ENCODE measurements around the gene RHOA. TPM values are rescaled to one million over a fixed set of nuclear protein-coding genes. Genes with fewer than 3 reads are reported as not detected.

Gene RHOA
- total and polyA plus RNA-seq, 2 experiments from 2014 or later = 781 to 996 TPM

DNA sequence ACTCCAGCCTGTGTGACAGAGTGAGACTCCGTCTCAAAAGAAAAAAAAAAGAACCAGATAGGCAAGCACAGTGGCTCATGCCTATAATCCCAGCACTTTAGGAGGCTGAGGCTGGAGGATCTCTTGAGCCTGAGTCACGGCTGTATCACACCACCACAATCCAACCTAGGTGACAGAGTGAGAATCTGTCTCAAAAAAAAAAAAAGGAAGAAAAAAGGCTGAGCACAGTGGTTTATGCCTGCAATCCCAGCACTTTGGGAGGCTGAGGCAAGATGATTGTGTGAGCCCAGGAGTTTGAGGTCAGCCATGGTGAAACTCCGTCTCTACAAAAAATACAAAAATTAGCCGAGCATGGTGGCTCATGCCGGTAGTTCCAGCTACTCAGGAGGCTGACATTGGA is 23.0 kb upstream of the RHOA start:
- Histone ChIP-seq H4K20me1 (ENCODE audit: insufficient read depth) (no peaks in the 10 kb centered on the region), H3K9me3 (ENCODE audit: low read depth) (no peaks in the 10 kb centered on the region), H3K9ac (no peak overlapping the region), H3K9me2 (ENCODE audit: insufficient read depth) (no peaks in the 10 kb centered on the region), H3K27ac (no peak overlapping the region), H3K4me3 (no peak overlapping the region), H3K4me2 (ENCODE audit: unreplicated experiment) (no peak overlapping the region), H3K79me2 (ENCODE audit: insufficient read depth) (no peaks in the 10 kb centered on the region), H3F3A (ENCODE audit: insufficient read depth) (no peaks in the 10 kb centered on the region), H2AFZ (no peak overlapping the region), H3K27me3 (replicated peaks; ENCODE audit: insufficient read depth) (no peaks in the 10 kb centered on the region), H3K36me3 (ENCODE audit: low read depth) (no peaks in the 10 kb centered on the region), H3K4me1 (ENCODE audit: insufficient read depth) (no peaks in the 10 kb centered on the region)
- in situ Hi-C loops (cut with MboI) = loop anchor here (25.0 kb wide), 1 partner anchor 272 kb away; the partner anchor contains the start of genes CCDC71 and KLHDC8B
- TF ChIP-seq EZH2 (IDR thresholded peaks at IDR 0.05; ENCODE audit: insufficient read depth, poor library complexity, severe bottlenecking) (no peak), EZH2phosphoT487 (IDR thresholded peaks at IDR 0.05; ENCODE audit: insufficient read depth, low read depth) (no peak)
- no peak for DNase-seq
- 87 to 94% methylated on average over 5 of the region's 5 CpGs for WGBS, 2 experiments (ENCODE audit: low coverage in 1 of 2, low lambda C conversion rate in 2 of 2, missing lambda C conversion rate in 2 of 2)

DNA sequence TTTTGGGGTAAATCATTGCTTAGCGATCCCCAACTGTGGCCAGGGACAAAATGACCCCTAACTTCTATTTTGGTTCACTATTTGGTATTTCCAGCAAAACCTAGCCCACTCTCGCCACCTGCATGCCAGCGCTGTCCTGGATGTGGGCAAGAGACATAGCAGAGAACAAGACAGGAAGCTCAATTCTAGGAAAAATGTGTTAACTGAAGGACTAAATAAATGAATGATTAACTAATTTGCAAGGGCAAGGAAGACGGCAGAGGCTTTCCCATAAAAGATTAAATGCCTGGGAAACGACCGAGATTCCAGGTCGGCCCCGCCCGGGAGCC is 16.9 kb upstream of the RHOA start:
- H2AFZ ChIP-seq = peak overlapping the region; percentile 91
- in situ Hi-C loops (cut with MboI) = loop anchor here (25.0 kb wide), 1 partner anchor 266 kb away; the partner anchor contains the start of genes CCDC71 and KLHDC8B
- peak overlapping the region; percentile 94 for H3K27ac ChIP-seq
- peak overlapping the region; percentile 84 for H3K4me2 ChIP-seq (ENCODE audit: unreplicated experiment)
- TF ChIP-seq EZH2 (IDR thresholded peaks at IDR 0.05; ENCODE audit: insufficient read depth, poor library complexity, severe bottlenecking) = no peak
- no peak for TF ChIP-seq EZH2phosphoT487 (IDR thresholded peaks at IDR 0.05; ENCODE audit: insufficient read depth, low read depth)
- H3F3A ChIP-seq (ENCODE audit: insufficient read depth) = no peaks in the 10 kb centered on the region
- H3K36me3 ChIP-seq (ENCODE audit: low read depth) = no peaks in the 10 kb centered on the region
- H3K9ac ChIP-seq = peak overlapping the region; percentile 92
- no peaks in the 10 kb centered on the region for H3K9me3 ChIP-seq (ENCODE audit: low read depth)
- H3K4me3 ChIP-seq = peak overlapping the region; percentile 83
- DNase-seq = no peak
- no peaks in the 10 kb centered on the region for H3K27me3 ChIP-seq (replicated peaks; ENCODE audit: insufficient read depth)
- H3K4me1 ChIP-seq (ENCODE audit: insufficient read depth) = 0 out of 2 replicates have a peak, but pooled peaks cover 3% of the 10 kb centered on the region
- no peaks in the 10 kb centered on the region for H4K20me1 ChIP-seq (ENCODE audit: insufficient read depth)
- H3K9me2 ChIP-seq (ENCODE audit: insufficient read depth) = no peaks in the 10 kb centered on the region
- 4 to 6% methylated on average over 9 of the region's 9 CpGs for WGBS, 2 experiments (ENCODE audit: low coverage in 1 of 2, low lambda C conversion rate in 2 of 2, missing lambda C conversion rate in 2 of 2)
- peaks cover 9% of the 10 kb centered on the region; the same call in 1 of the 2 replicates for H3K79me2 ChIP-seq (ENCODE audit: insufficient read depth)

DNA sequence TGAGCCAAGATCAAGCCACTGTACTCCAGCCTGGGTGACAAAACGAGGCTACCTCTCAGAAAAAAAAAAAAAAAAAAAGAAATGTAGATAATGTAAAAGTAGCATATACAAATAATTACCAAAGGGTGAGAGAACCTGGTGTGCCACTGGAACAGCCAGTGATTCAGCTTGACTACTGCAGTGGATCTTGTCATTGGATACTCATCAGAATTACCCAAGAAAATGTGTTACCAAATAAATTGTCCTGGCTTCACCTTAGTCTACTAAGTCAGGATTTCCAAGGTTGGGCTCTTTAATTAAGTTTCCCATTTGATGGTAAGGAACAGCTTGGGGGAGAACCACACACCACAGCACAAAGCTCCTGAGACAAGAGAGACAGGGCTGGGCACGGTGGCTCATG is 15.8 kb upstream of the RHOA start:
- no peaks in the 10 kb centered on the region for H3K36me3 ChIP-seq (ENCODE audit: low read depth)
- H3K4me3 ChIP-seq = no peak overlapping the region
- H3K27me3 ChIP-seq (replicated peaks; ENCODE audit: insufficient read depth) = no peaks in the 10 kb centered on the region
- H3K27ac ChIP-seq = peak overlapping the region; percentile 15; the same call in 1 of the 2 replicates
- no peak overlapping the region for H3K9ac ChIP-seq
- no peaks in the 10 kb centered on the region for H3F3A ChIP-seq (ENCODE audit: insufficient read depth)
- H3K79me2 ChIP-seq (ENCODE audit: insufficient read depth) = peaks cover 9% of the 10 kb centered on the region; the same call in 1 of the 2 replicates
- no peaks in the 10 kb centered on the region for H4K20me1 ChIP-seq (ENCODE audit: insufficient read depth)
- no peak for TF ChIP-seq EZH2 (IDR thresholded peaks at IDR 0.05; ENCODE audit: insufficient read depth, poor library complexity, severe bottlenecking)
- TF ChIP-seq EZH2phosphoT487 (IDR thresholded peaks at IDR 0.05; ENCODE audit: insufficient read depth, low read depth) = no peak
- in situ Hi-C loops (cut with MboI) = loop anchor here (25.0 kb wide), 1 partner anchor 265 kb away; the partner anchor contains the start of genes CCDC71 and KLHDC8B
- DNase-seq = peak; percentile 60
- H3K9me3 ChIP-seq (ENCODE audit: low read depth) = no peaks in the 10 kb centered on the region
- H2AFZ ChIP-seq = no peak overlapping the region
- H3K4me2 ChIP-seq (ENCODE audit: unreplicated experiment) = no peak overlapping the region
- 0 out of 2 replicates have a peak, but pooled peaks cover 3% of the 10 kb centered on the region for H3K4me1 ChIP-seq (ENCODE audit: insufficient read depth)
- 82 to 94% methylated on average over 2 of the region's 2 CpGs for WGBS, 2 experiments (ENCODE audit: low coverage in 1 of 2, low lambda C conversion rate in 2 of 2, missing lambda C conversion rate in 2 of 2)
- H3K9me2 ChIP-seq (ENCODE audit: insufficient read depth) = no peaks in the 10 kb centered on the region

DNA sequence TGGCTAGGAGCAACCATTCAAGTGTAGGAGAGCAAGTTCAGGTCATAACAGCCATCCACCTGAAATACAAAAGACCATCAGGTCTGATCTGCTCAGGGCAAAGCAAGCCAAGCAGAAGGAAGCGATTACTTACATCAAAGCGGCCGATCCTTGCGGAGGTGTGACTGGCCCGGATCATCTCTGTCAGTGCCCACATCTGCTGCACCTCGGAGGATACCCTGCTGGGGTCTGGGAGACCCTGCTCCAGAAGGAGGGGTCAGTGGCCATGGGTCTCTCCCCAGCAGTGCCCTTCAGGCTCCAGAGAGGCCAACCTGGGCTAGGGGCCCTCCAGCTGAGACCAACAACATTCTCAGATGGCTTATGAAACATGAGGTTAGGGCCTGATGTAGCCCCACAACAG is 13.0 kb upstream of the RHOA start:
- Histone ChIP-seq H3K27ac (no peak overlapping the region), H3K4me3 (no peak overlapping the region), H3K9me3 (ENCODE audit: low read depth) (no peaks in the 10 kb centered on the region), H3K79me2 (ENCODE audit: insufficient read depth) (peaks cover 9% of the 10 kb centered on the region; the same call in 1 of the 2 replicates), H3F3A (ENCODE audit: insufficient read depth) (peaks cover 19% of the 10 kb centered on the region), H3K36me3 (ENCODE audit: low read depth) (no peaks in the 10 kb centered on the region), H3K9me2 (ENCODE audit: insufficient read depth) (no peaks in the 10 kb centered on the region), H3K9ac (no peak overlapping the region), H3K4me2 (ENCODE audit: unreplicated experiment) (no peak overlapping the region), H2AFZ (no peak overlapping the region), H3K27me3 (replicated peaks; ENCODE audit: insufficient read depth) (no peaks in the 10 kb centered on the region), H3K4me1 (ENCODE audit: insufficient read depth) (peaks cover 17% of the 10 kb centered on the region), H4K20me1 (ENCODE audit: insufficient read depth) (no peaks in the 10 kb centered on the region)
- no peak for TF ChIP-seq EZH2phosphoT487 (IDR thresholded peaks at IDR 0.05; ENCODE audit: insufficient read depth, low read depth)
- TF ChIP-seq EZH2 (IDR thresholded peaks at IDR 0.05; ENCODE audit: insufficient read depth, poor library complexity, severe bottlenecking) = no peak
- 68 to 69% methylated on average over 6 of the region's 6 CpGs for WGBS, 2 experiments (ENCODE audit: low coverage in 1 of 2, low lambda C conversion rate in 2 of 2, missing lambda C conversion rate in 2 of 2)
- in situ Hi-C loops (cut with MboI) = loop anchor here (25.0 kb wide), 1 partner anchor 263 kb away; the partner anchor contains the start of genes CCDC71 and KLHDC8B
- DNase-seq = no peak
